Testis (tissue), 3 donors: ENCODE data around the gene CDC123. TPM values are rescaled to one million over a fixed set of nuclear protein-coding genes. Genes with fewer than 3 reads are reported as not detected.

Experiments
- DNase-seq: peaks from one replicate; pipeline ENCODE4 v3.0.0-alpha.2; 2019
- H3K27ac ChIP-seq, 2 donors: fragments of 200-600 bp; sonication (generic); one replicate each; pipeline ENCODE4 v1.5.1; 2019
- H3K27me3 ChIP-seq: fragments of 200-600 bp; sonication (generic); one replicate; pipeline ENCODE4 v1.5.1; 2019
- H3K36me3 ChIP-seq: fragments of 200-600 bp; sonication (generic); one replicate; pipeline ENCODE4 v1.5.1; 2017; ENCODE audit warnings: low read depth; ENCODE audit errors: missing control alignments
- H3K4me1 ChIP-seq: fragments of 200-600 bp; sonication (generic); one replicate; pipeline ENCODE4 v1.5.1; 2019
- H3K4me3 ChIP-seq, 2 donors: fragments of 200-600 bp; sonication (generic); one replicate each; pipeline ENCODE4 v1.5.1; 2017 to 2019
- H3K9me3 ChIP-seq: fragments of 200-600 bp; sonication (generic); one replicate; pipeline ENCODE4 v1.5.1; 2017
- POLR2A ChIP-seq: fragments of 450-650 bp; IDR thresholded peaks from one replicate; pipeline ENCODE4 v1.6.1; 2017; ENCODE audit warnings: antibody characterized with exemption, mild to moderate bottlenecking, moderate library complexity
- WGBS, 2 donors: methylation state at CpG; one replicate each; pipeline ENCODE4 v1.1.5; 2018; 5-methylcytosine and 5-hydroxymethylcytosine counted together
- intact Hi-C: fragments of 100-400 bp; cut with DNase I; formaldehyde crosslinking; loops from one replicate; pipeline ENCODE4 v1.15.1; 2023; ENCODE audit warnings: low total_unique reads
- polyA plus RNA-seq: library from polyadenylated mRNA; stranded (reverse); fragments of 350-450 nt; fragmentation: Illumina TruSeq; extraction: RNeasy Lipid Tissue Mini Kit (QIAGEN cat#74804); gene quantifications from one replicate; pipeline ENCODE4 v1.2.3, GENCODE V29; 2014; ENCODE audit warnings: low read depth, low replicate concordance; ENCODE audit not compliant: insufficient read depth
- total RNA-seq, 2 donors: library from RNA; depleted of rRNA; stranded (reverse); fragments of >200 nt; gene quantifications; one replicate each; pipeline ENCODE4 v1.2.3, GENCODE V29; 2016
- TF ChIP-seq, protein P1 (sequence below), 3 experiments: fragments of 450-650 bp in 2 of 3; fragments of 200-600 bp in 1 of 3; sonication (generic) in 1 of 3; IDR thresholded peaks; one replicate each; pipeline ENCODE4 v1.5.1; 2016 to 2019; ENCODE audit warnings: antibody characterized with exemption in 3 of 3, mild to moderate bottlenecking in 2 of 3, moderate library complexity in 1 of 3

The CDC123 gene
- total and polyA plus RNA-seq, 3 donors from 2014 or later: 62.4 to 87.4 (median 71.7) TPM

DNA sequence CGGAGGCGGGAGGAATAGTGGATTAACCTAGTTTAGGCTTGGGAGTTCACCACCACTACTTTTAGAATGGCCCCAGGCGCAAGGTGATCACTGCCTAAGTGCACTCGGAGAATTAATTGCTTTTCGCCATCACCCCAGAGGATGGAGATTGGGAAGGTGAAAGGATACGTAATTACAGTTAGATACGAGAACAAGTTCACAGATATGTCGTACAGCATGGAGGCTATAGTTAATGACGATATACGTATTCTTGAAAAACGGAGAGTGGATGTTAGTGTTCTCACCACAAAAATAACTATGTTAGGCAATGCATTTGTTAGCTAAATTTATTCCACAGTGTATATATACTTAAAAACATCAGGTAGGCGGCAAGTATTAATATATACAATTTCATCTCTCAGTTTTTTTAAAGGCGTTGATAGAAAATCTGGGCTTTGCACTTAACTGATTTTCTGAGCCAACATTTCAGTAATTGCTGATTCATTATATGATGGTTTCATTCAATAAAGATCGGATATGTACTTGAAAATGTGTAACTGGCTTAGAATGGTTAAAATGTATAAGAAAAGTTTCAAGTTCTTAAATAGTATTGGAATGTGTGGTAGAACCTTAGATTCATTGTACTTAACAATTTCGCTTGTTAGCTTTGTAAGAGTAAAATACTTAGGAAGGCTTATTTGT, 683 bp downstream of the CDC123 start:
- peak overlapping the region; percentile 75 to 91 for H3K4me3 ChIP-seq
- H3K4me1 ChIP-seq: peaks cover 5% of the 10 kb centered on the region
- H3K27me3 ChIP-seq: no peaks in the 10 kb centered on the region
- peak; percentile 43 for DNase-seq
- WGBS, 2 donors: 4 to 7% methylated on average over 14 to 15 of the region's 15 CpGs
- intact Hi-C loops: no loop called here
- H3K36me3 ChIP-seq: no peaks in the 10 kb centered on the region
- no peaks in the 10 kb centered on the region for H3K9me3 ChIP-seq
- H3K27ac ChIP-seq: peak overlapping the region; percentile 94 to 95
- TF ChIP-seq POLR2A: no peak
- TF ChIP-seq, protein P1, sequence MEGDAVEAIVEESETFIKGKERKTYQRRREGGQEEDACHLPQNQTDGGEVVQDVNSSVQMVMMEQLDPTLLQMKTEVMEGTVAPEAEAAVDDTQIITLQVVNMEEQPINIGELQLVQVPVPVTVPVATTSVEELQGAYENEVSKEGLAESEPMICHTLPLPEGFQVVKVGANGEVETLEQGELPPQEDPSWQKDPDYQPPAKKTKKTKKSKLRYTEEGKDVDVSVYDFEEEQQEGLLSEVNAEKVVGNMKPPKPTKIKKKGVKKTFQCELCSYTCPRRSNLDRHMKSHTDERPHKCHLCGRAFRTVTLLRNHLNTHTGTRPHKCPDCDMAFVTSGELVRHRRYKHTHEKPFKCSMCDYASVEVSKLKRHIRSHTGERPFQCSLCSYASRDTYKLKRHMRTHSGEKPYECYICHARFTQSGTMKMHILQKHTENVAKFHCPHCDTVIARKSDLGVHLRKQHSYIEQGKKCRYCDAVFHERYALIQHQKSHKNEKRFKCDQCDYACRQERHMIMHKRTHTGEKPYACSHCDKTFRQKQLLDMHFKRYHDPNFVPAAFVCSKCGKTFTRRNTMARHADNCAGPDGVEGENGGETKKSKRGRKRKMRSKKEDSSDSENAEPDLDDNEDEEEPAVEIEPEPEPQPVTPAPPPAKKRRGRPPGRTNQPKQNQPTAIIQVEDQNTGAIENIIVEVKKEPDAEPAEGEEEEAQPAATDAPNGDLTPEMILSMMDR (IDR thresholded peaks at IDR 0.05): no peak

DNA sequence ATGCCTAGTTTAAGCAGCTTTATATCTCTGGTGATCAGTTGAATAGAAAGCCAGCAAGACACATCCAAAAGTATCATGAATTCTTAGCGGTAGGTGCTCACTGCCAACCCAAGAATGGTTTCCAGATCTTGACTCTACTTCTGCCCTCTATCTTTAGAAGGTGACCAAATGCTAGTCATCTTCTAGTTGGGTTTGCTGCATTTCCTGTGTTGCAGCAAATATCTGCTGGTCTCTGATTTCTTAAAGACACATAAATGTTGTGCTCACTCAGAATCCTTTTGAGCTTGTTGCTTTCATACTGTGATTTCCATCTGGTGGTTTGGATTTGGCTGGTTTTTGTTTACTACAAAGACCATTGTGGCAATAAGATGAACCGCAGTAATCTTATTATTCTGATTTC, 2.2 kb downstream of the CDC123 start:
- WGBS, 2 donors: 74 to 88% methylated on average over 2 of the region's 2 CpGs
- TF ChIP-seq, protein P1 (IDR thresholded peaks at IDR 0.05): no peak
- TF ChIP-seq POLR2A: no peak
- no peak for DNase-seq
- intact Hi-C loops: no loop called here
- H3K36me3 ChIP-seq: no peaks in the 10 kb centered on the region
- H3K4me3 ChIP-seq: no peak overlapping the region
- peaks cover 5% of the 10 kb centered on the region for H3K4me1 ChIP-seq
- H3K27me3 ChIP-seq: no peaks in the 10 kb centered on the region
- H3K9me3 ChIP-seq: no peaks in the 10 kb centered on the region
- no peak overlapping the region for H3K27ac ChIP-seq

DNA sequence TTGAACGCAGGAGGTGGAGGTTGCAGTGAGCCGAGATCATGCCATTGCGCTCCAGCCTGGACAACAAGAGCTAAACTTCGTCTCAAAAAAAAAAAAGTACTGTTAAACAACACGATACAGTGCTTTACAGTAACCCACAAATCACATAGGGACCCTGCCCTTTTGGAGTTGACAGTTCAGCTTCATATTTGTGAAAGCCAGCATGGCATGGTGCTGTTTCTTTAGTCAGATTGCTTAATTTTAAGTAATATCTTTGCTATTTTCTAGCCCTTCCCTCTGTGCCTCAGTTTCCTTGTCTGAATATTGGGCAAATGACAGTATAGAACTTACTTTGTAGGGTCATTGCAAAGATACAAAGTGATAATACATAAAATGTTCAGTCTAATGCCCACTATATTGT, 4.9 kb downstream of the CDC123 start:
- Histone ChIP-seq H3K27me3 (no peaks in the 10 kb centered on the region), H3K27ac (no peak overlapping the region), H3K4me1 (no peaks in the 10 kb centered on the region), H3K9me3 (no peaks in the 10 kb centered on the region), H3K4me3 (no peak overlapping the region), H3K36me3 (no peaks in the 10 kb centered on the region)
- no peak for TF ChIP-seq POLR2A
- TF ChIP-seq, protein P1 (IDR thresholded peaks at IDR 0.05): no peak
- no peak for DNase-seq
- intact Hi-C loops: no loop called here
- WGBS, 2 donors: 92 to 93% methylated on average over 5 of the region's 5 CpGs

- Histone ChIP-seq H3K9me3 (no peaks in the 10 kb centered on the region), H3K4me3 (no peak overlapping the region), H3K27me3 (no peaks in the 10 kb centered on the region), H3K4me1 (no peaks in the 10 kb centered on the region), H3K27ac (no peak overlapping the region), H3K36me3 (no peaks in the 10 kb centered on the region)
- intact Hi-C loops: no loop called here
- TF ChIP-seq, protein P1 (IDR thresholded peaks at IDR 0.05): no peak
- no peak for TF ChIP-seq POLR2A
- WGBS, 2 donors: 64 to 75% methylated on average over 3 of the region's 3 CpGs
- DNase-seq: no peak
Observed at GRCh38 chr10:12201543-12201942, 5.6 kb downstream of the CDC123 start.

DNA sequence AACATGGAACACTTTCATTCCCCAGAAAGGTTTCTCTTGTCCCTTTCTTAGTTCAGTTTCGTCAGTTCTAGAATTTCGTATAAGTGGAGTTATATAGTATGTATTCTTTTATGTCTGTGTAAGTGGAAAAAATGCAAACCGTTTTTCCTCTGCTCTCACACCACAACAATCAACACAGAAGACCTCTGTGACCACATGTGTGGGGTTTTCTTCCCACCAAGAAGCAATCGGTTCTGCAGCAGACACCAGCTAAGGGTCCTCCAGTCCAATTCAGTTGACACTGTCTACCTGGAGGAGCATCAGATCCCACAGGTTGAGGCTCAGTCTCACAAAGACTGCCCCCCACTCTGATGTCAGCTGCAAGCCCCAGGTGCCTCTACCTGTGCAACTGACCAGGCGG, 6.2 kb downstream of the CDC123 start:
- 82 to 85% methylated on average over 5 of the region's 5 CpGs for WGBS, 2 donors
- H3K27ac ChIP-seq: no peak overlapping the region
- H3K4me3 ChIP-seq: no peak overlapping the region
- intact Hi-C loops: no loop called here
- H3K4me1 ChIP-seq: no peaks in the 10 kb centered on the region
- no peaks in the 10 kb centered on the region for H3K36me3 ChIP-seq
- TF ChIP-seq, protein P1 (IDR thresholded peaks at IDR 0.05): no peak
- TF ChIP-seq POLR2A: no peak
- no peaks in the 10 kb centered on the region for H3K27me3 ChIP-seq
- DNase-seq: no peak
- no peaks in the 10 kb centered on the region for H3K9me3 ChIP-seq
